Activated T-cell treated with anti-CD3 and anti-CD28 coated beads, Interleukin-2, amount 50 U/mL, for 24 hours (primary cell): ENCODE results near the gene MADD.

ENCODE experiments used
- DNase-seq: peaks from one replicate; pipeline ENCODE4 v3.0.0-alpha.2; 2020
- H3K27ac Mint-ChIP-seq: 2 replicates; pipeline ENCODE4 v1.8.0; 2020; ENCODE audit warnings: mild to moderate bottlenecking, mixed read lengths
- H3K27me3 Mint-ChIP-seq: 2 replicates; pipeline ENCODE4 v1.8.0; 2020; ENCODE audit warnings: mixed read lengths
- H3K36me3 Mint-ChIP-seq: 2 replicates; pipeline ENCODE4 v1.8.0; 2020; ENCODE audit warnings: low read depth, mixed read lengths
- H3K4me1 Mint-ChIP-seq: 2 replicates; pipeline ENCODE4 v1.8.0; 2020; ENCODE audit warnings: low read depth, mixed read lengths
- H3K4me3 Mint-ChIP-seq: 2 replicates; pipeline ENCODE4 v1.8.0; 2020; ENCODE audit warnings: mild to moderate bottlenecking, moderate library complexity, mixed read lengths
- H3K9me3 Mint-ChIP-seq: 2 replicates; pipeline ENCODE4 v1.8.0; 2020; ENCODE audit warnings: mixed read lengths

The MADD gene

GRCh38 chr11:47259232-47259977 lies 10.5 kb upstream of the MADD start:
- Mint-ChIP-seq H3K9me3 (no peaks in the 10 kb centered on the region), H3K27ac (no peak overlapping the region), H3K4me1 (peaks cover 11% of the 10 kb centered on the region), H3K36me3 (peaks cover 5% of the 10 kb centered on the region), H3K4me3 (no peak overlapping the region), H3K27me3 (no peaks in the 10 kb centered on the region)
- peak; percentile 63 for DNase-seq

DNA sequence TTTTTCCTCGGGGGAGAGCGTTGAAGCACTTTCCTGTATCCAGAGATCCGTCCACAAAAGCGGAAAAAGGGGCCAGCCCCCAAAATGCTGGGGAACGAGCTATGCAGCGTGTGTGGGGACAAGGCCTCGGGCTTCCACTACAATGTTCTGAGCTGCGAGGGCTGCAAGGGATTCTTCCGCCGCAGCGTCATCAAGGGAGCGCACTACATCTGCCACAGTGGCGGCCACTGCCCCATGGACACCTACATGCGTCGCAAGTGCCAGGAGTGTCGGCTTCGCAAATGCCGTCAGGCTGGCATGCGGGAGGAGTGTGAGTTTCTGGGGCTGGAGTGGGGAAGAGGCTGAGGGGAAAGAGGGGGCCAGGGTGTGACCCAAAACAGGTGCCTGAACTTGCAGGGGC lies 9.6 kb upstream of the MADD start:
- H3K27ac Mint-ChIP-seq = no peak overlapping the region
- H3K4me1 Mint-ChIP-seq = peaks cover 16% of the 10 kb centered on the region
- no peak overlapping the region for H3K4me3 Mint-ChIP-seq
- no peaks in the 10 kb centered on the region for H3K27me3 Mint-ChIP-seq
- DNase-seq = no peak
- peaks cover 5% of the 10 kb centered on the region for H3K36me3 Mint-ChIP-seq
- no peaks in the 10 kb centered on the region for H3K9me3 Mint-ChIP-seq

DNA sequence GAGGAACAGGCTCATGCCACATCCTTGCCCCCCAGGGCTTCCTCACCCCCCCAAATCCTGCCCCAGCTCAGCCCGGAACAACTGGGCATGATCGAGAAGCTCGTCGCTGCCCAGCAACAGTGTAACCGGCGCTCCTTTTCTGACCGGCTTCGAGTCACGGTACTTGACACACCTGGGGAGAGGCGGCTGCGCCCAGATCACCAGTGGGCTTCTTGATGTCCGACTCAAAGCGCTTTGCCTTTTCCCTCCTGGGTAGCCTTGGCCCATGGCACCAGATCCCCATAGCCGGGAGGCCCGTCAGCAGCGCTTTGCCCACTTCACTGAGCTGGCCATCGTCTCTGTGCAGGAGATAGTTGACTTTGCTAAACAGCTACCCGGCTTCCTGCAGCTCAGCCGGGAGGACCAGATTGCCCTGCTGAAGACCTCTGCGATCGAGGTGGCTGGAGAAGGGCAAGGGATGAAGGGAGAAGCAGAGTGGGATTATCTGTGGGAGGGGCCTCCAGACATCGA lies 8.6 kb upstream of the MADD start:
- Mint-ChIP-seq H3K9me3 (no peaks in the 10 kb centered on the region), H3K4me3 (no peak overlapping the region), H3K27ac (no peak overlapping the region), H3K27me3 (no peaks in the 10 kb centered on the region), H3K36me3 (peaks cover 5% of the 10 kb centered on the region), H3K4me1 (peaks cover 24% of the 10 kb centered on the region)
- DNase-seq = no peak

GRCh38 chr11:47264119-47264518 lies 5.8 kb upstream of the MADD start:
- Mint-ChIP-seq H3K4me3 (no peak overlapping the region), H3K36me3 (peaks cover 7% of the 10 kb centered on the region), H3K27ac (peak overlapping the region; percentile 81), H3K27me3 (no peaks in the 10 kb centered on the region), H3K9me3 (no peaks in the 10 kb centered on the region), H3K4me1 (peaks cover 37% of the 10 kb centered on the region)
- DNase-seq = no peak

- H3K9me3 Mint-ChIP-seq = no peaks in the 10 kb centered on the region
- peaks cover 37% of the 10 kb centered on the region for H3K4me1 Mint-ChIP-seq
- H3K36me3 Mint-ChIP-seq = peaks cover 7% of the 10 kb centered on the region
- no peaks in the 10 kb centered on the region for H3K27me3 Mint-ChIP-seq
- DNase-seq = no peak
- H3K27ac Mint-ChIP-seq = peak overlapping the region; percentile 81
- no peak overlapping the region for H3K4me3 Mint-ChIP-seq
Measured at GRCh38 chr11:47264521-47264920, 5.4 kb upstream of the MADD start.

DNA sequence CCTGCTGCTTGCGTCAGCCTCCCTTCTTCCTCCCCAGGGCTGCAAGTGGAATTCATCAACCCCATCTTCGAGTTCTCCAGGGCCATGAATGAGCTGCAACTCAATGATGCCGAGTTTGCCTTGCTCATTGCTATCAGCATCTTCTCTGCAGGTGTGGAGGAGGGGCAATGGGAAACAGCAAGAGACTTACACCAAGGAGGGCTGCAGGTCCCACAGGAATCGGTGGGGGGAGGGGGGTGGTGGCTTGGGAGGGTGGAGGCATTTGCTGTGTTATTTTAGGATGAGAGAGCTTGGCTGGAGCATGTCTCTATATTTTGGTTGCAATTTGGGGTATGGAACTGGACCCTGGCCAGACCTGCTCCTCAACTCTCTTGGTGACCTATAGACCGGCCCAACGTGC lies 2.1 kb upstream of the MADD start:
- peak overlapping the region; percentile 83 for H3K4me3 Mint-ChIP-seq
- no peaks in the 10 kb centered on the region for H3K27me3 Mint-ChIP-seq
- H3K9me3 Mint-ChIP-seq = no peaks in the 10 kb centered on the region
- H3K4me1 Mint-ChIP-seq = peaks cover 59% of the 10 kb centered on the region
- peak overlapping the region; percentile 99 for H3K27ac Mint-ChIP-seq
- H3K36me3 Mint-ChIP-seq = peaks cover 11% of the 10 kb centered on the region
- no peak for DNase-seq

GRCh38 chr11:47268448-47269001 lies 1.4 kb upstream of the MADD start:
- DNase-seq = no peak
- H3K27me3 Mint-ChIP-seq = no peaks in the 10 kb centered on the region
- H3K4me3 Mint-ChIP-seq = peak overlapping the region; percentile 83
- H3K4me1 Mint-ChIP-seq = peaks cover 62% of the 10 kb centered on the region
- H3K9me3 Mint-ChIP-seq = no peaks in the 10 kb centered on the region
- H3K27ac Mint-ChIP-seq = peak overlapping the region; percentile 99
- H3K36me3 Mint-ChIP-seq = peaks cover 14% of the 10 kb centered on the region

DNA sequence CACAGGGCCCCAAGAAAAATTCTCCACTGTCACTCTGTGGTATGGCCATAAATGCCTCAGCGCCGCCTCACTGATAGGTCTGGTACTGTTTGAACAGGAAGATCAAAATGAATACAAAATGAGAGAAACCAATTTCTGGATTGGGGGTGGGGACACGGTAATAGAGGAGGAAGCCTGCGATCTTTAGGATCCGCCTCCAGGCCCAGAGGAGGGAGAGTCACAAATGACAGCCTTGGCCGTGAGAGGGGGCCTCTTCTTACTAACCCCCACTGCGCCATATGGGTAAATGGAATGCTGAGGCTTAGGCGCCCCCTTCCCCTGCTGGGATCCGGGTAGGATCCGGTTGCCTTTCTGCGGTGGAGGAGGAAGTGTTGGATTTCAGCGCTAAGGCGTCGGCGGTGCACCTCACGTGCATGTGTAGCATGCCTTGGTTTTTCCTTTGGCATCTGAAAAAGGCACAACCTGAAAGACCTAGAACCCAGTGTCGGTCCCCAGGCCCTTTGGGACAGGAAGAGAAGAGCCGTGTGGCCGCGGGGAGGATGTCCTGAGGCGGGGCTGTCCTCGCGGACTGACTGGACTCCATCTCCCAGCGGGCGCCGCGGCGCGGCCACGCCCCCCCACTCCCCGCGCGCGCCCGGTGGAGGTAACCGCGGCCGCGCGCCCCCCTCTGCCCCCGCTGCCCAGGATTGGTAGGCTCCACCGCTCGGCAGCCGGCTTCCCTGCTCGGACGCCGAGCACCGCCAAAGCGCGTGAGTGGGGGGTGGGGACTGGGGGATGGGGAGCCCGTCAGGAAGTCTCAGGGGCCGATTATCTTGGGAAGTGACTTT lies 718 bp upstream of the MADD start:
- Mint-ChIP-seq H3K36me3 (peaks cover 21% of the 10 kb centered on the region), H3K4me1 (peaks cover 66% of the 10 kb centered on the region), H3K27ac (peak overlapping the region; percentile 99), H3K27me3 (no peaks in the 10 kb centered on the region), H3K4me3 (peak overlapping the region; percentile 83), H3K9me3 (no peaks in the 10 kb centered on the region)
- DNase-seq = peak; percentile 90

DNA sequence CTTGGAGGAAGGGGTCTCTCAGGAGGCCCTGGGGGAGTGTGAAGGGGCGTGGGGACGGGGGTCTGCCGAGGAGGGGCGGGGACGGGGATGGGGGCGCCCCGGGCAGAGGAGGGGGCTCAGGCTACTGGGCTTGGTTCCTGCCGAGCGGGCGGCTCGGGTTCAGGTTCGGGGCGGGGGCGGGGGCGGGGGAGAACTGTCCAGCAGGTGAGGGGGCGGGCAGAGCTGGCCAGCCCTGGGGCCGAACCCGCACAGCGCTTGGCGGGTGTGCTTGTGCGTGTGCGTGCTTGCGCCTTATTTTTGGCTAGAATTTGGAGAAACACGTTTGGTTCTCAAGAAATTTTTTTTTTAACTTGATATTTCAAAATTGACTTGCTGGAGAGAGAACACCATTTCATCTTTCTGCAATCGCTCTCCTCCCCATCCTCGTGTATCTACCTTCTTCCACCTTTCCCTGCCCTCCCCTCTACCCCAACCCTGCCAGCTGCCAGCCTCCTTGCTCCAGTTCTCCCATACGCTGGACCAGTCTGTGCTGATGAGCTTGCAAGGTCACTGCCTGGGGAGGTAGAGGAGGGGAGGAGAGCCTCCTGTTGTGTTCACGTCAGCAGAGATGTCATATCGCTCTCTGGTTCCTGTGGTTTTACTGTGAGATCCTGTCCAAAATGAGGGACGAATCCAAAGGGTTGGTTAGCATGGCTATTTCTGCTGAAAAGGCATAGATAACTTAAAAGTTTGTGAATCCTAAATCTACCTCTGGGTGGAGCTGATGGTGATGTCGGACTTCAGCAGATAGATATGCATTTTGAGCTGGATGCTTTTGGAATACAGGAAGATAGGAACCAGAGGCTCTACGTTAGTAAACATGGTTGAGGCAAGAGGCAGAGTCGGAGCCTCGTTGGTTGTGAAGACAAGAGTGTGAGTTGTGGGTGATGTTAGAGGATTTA lies 668 bp downstream of the MADD start:
- peak; percentile 50 for DNase-seq
- Mint-ChIP-seq H3K9me3 (no peaks in the 10 kb centered on the region), H3K4me3 (peak overlapping the region; percentile 80), H3K27me3 (no peaks in the 10 kb centered on the region), H3K27ac (peak overlapping the region; percentile 89), H3K36me3 (peaks cover 35% of the 10 kb centered on the region), H3K4me1 (peaks cover 53% of the 10 kb centered on the region)

GRCh38 chr11:47271328-47271727 lies 1.4 kb downstream of the MADD start:
- peaks cover 43% of the 10 kb centered on the region for H3K36me3 Mint-ChIP-seq
- no peak for DNase-seq
- no peaks in the 10 kb centered on the region for H3K27me3 Mint-ChIP-seq
- peak overlapping the region; percentile 85 for H3K27ac Mint-ChIP-seq
- H3K4me1 Mint-ChIP-seq = peaks cover 48% of the 10 kb centered on the region
- H3K9me3 Mint-ChIP-seq = no peaks in the 10 kb centered on the region
- peak overlapping the region; percentile 80 for H3K4me3 Mint-ChIP-seq

GRCh38 chr11:47271961-47272661 lies 2.2 kb downstream of the MADD start:
- H3K27ac Mint-ChIP-seq = peak overlapping the region; percentile 85
- peaks cover 50% of the 10 kb centered on the region for H3K36me3 Mint-ChIP-seq
- H3K27me3 Mint-ChIP-seq = no peaks in the 10 kb centered on the region
- H3K9me3 Mint-ChIP-seq = no peaks in the 10 kb centered on the region
- H3K4me1 Mint-ChIP-seq = peaks cover 48% of the 10 kb centered on the region
- peak overlapping the region; percentile 80 for H3K4me3 Mint-ChIP-seq
- no peak for DNase-seq

DNA sequence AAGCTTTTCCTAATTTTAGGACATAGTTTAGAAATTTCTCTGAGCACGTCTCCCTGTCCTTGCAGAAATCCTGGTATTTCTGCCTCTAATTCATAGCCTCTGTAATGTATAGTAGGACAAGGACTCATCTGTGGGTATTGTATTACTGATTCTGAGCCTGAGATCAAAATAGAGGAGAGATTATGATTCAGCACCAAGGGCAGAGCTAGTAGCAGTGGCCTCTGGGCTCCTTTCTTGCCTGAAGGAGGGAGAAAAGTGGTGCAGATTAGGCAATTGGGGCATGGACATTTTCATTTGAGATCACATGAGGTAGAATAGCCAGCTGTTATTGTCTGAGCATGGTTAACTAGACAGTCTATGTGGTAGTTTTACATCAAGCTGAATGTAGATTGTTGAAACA lies 2.8 kb downstream of the MADD start:
- no peak for DNase-seq
- Mint-ChIP-seq H3K4me3 (no peak overlapping the region), H3K36me3 (peaks cover 55% of the 10 kb centered on the region), H3K27me3 (no peaks in the 10 kb centered on the region), H3K4me1 (peaks cover 46% of the 10 kb centered on the region), H3K27ac (peak overlapping the region; percentile 85), H3K9me3 (no peaks in the 10 kb centered on the region)

- Mint-ChIP-seq H3K36me3 (peaks cover 71% of the 10 kb centered on the region), H3K9me3 (no peaks in the 10 kb centered on the region), H3K4me3 (no peak overlapping the region)
Measured at GRCh38 chr11:47274495-47275235, 4.7 kb downstream of the MADD start.

More at GRCh38 chr11:47274495-47275235, 4.7 kb downstream of the MADD start:
- H3K27ac Mint-ChIP-seq = no peak overlapping the region
- H3K27me3 Mint-ChIP-seq = no peaks in the 10 kb centered on the region
- no peak for DNase-seq
- peaks cover 30% of the 10 kb centered on the region for H3K4me1 Mint-ChIP-seq
